Ovary (tissue), 3 donors: ENCODE results near the gene KIF1C.

ENCODE experiments used
- CTCF ChIP-seq, 3 donors: fragments of 450-650 bp in 2 of 3; fragments of 200-600 bp in 1 of 3; IDR thresholded peaks; one replicate each; pipeline versions ENCODE4 v1.5.1 to v1.8.0; 2016 to 2022; ENCODE audit warnings: antibody characterized with exemption in 3 of 3, mild to moderate bottlenecking in 1 of 3
- EP300 ChIP-seq: sonication (generic); formaldehyde crosslinking; IDR thresholded peaks from one replicate; pipeline ENCODE4 v1.6.1; 2017; ENCODE audit warnings: antibody characterized with exemption
- POLR2A ChIP-seq: fragments of 450-650 bp; IDR thresholded peaks from one replicate; pipeline ENCODE4 v1.6.1; 2017; ENCODE audit warnings: antibody characterized with exemption, mild to moderate bottlenecking, moderate library complexity
- donor health status: DM: no; HTN: no; CAD: no.

- TF ChIP-seq POLR2A: no peak
- TF ChIP-seq CTCF (IDR thresholded peaks at IDR 0.05): peak; percentile 47 to 74 (median 65)
- no peak for TF ChIP-seq EP300
Measured at GRCh38 chr17:5031365-5032082, 33.8 kb downstream of the KIF1C start.
